A673 (cell line): ENCODE measurements around the gene CD302. TPM values are rescaled to one million over a fixed set of nuclear protein-coding genes. Genes with fewer than 3 reads are reported as not detected.

Experiments
- BruUV-seq: library from RNA; stranded (reverse); fragments of 400-500 nt; replicated peaks from 2 replicates; lab custom pipeline; 2021; lab: Mats Ljungman, UMichigan
- CTCF ChIA-PET: fragments of 300-600 bp; sonication (Branson Sonifier 250); formaldehyde crosslinking; loops from one replicate; lab custom pipeline; 2022; ENCODE audit warnings: antibody characterized with exemption; lab: Charles Lee
- POLR2A ChIA-PET: fragments of 300-600 bp; sonication (Branson Sonifier 250); formaldehyde crosslinking; loops from one replicate; lab custom pipeline; 2022; ENCODE audit warnings: antibody characterized with exemption; ENCODE audit not compliant: low non-redundant PET; lab: Charles Lee
- DNase-seq: peaks from one replicate; pipeline ENCODE4 v3.0.0-alpha.2; 2015; ENCODE audit warnings: low spot score
- H3K27ac ChIP-seq: fragments of 200-600 bp; sonication (generic); 2 replicates; pipeline ENCODE4 v1.5.1; 2016; ENCODE audit warnings: mixed run types, low read depth, mild to moderate bottlenecking, mixed read lengths, antibody characterized with exemption, low read length; ENCODE audit not compliant: poor library complexity, severe bottlenecking
- H3K27me3 ChIP-seq: fragments of 200-600 bp; sonication (generic); replicated peaks from 2 replicates; pipeline ENCODE4 v1.6.1; 2017; ENCODE audit warnings: mixed run types, low read depth, mild to moderate bottlenecking, mixed read lengths, antibody characterized with exemption, low read length; ENCODE audit not compliant: insufficient read depth, poor library complexity
- H3K36me3 ChIP-seq: fragments of 200-600 bp; sonication (generic); 2 replicates; pipeline ENCODE4 v1.6.1; 2016; ENCODE audit warnings: mixed run types, mild to moderate bottlenecking, mixed read lengths, antibody characterized with exemption, low read length; ENCODE audit not compliant: insufficient read depth, poor library complexity, severe bottlenecking
- H3K4me1 ChIP-seq: fragments of 200-600 bp; sonication (generic); 2 replicates; pipeline ENCODE4 v1.6.1; 2017; ENCODE audit warnings: mixed run types, mild to moderate bottlenecking, mixed read lengths, antibody characterized with exemption, low read length; ENCODE audit not compliant: insufficient read depth, poor library complexity, severe bottlenecking
- H3K4me3 ChIP-seq: fragments of 200-600 bp; sonication (generic); 2 replicates; pipeline ENCODE4 v1.5.1; 2016; ENCODE audit warnings: low read depth, mixed run types, mild to moderate bottlenecking, mixed read lengths, low read length; ENCODE audit not compliant: poor library complexity, severe bottlenecking
- H3K9me3 ChIP-seq: fragments of 200-600 bp; sonication (generic); 2 replicates; pipeline ENCODE4 v1.6.1; 2016; ENCODE audit warnings: mixed run types, low read depth, mild to moderate bottlenecking, mixed read lengths, antibody characterized with exemption, low read length; ENCODE audit not compliant: poor library complexity, severe bottlenecking
- CTCF ChIP-seq: fragments of 300-800, 200-600 bp; sonication (generic); conservative IDR thresholded peaks from 2 replicates; pipeline ENCODE4 v1.5.1; 2017; ENCODE audit warnings: low read depth, mild to moderate bottlenecking, antibody characterized with exemption, low read length, moderate library complexity, mixed read lengths
- EZH2 ChIP-seq: fragments of 200-600 bp; sonication (generic); IDR thresholded peaks from 2 replicates; pipeline ENCODE4 v1.6.1; 2017; ENCODE audit warnings: borderline replicate concordance, low read depth, mild to moderate bottlenecking, mixed read lengths, antibody characterized with exemption, low read length; ENCODE audit not compliant: poor library complexity, severe bottlenecking
- intact Hi-C: fragments of 100-400 bp; cut with micrococcal nuclease; formaldehyde crosslinking; loops from one replicate; pipeline ENCODE4 v1.10.0; 2022; ENCODE audit not compliant: unreplicated experiment
- total RNA-seq: library from RNA; stranded (reverse); gene quantifications from 2 replicates; pipeline ENCODE4 v1.2.3, GENCODE V29; 2021

CD302 gene
- total RNA-seq, 1 experiment from 2014 or later: 0.24 TPM

GRCh38 chr2:159817283-159817682, 19.3 kb upstream of the CD302 start:
- TF ChIP-seq CTCF (no peak), EZH2 (no peak)
- H3K36me3 ChIP-seq: no peaks in the 10 kb centered on the region
- intact Hi-C loops: no loop called here
- peaks cover 6% of the 10 kb centered on the region for H3K27me3 ChIP-seq
- ChIA-PET POLR2A (no interaction called here), CTCF (no interaction called here)
- no peak overlapping the region for H3K4me3 ChIP-seq
- DNase-seq: no peak
- no peaks in the 10 kb centered on the region for H3K9me3 ChIP-seq
- BruUV-seq: no TSS peak
- no peak overlapping the region for H3K27ac ChIP-seq
- H3K4me1 ChIP-seq: no peaks in the 10 kb centered on the region

GRCh38 chr2:159811232-159811631, 13.2 kb upstream of the CD302 start:
- TF ChIP-seq EZH2 (no peak), CTCF (no peak)
- Histone ChIP-seq H3K27ac (no peak overlapping the region), H3K4me3 (no peak overlapping the region), H3K9me3 (no peaks in the 10 kb centered on the region), H3K36me3 (no peaks in the 10 kb centered on the region), H3K27me3 (peaks cover 9% of the 10 kb centered on the region), H3K4me1 (no peaks in the 10 kb centered on the region)
- DNase-seq: no peak
- BruUV-seq: no TSS peak
- CTCF ChIA-PET: no interaction called here
- intact Hi-C loops: no loop called here
- POLR2A ChIA-PET: no interaction called here

GRCh38 chr2:159808032-159808425, 10.0 kb upstream of the CD302 start:
- TF ChIP-seq EZH2 (no peak), CTCF (no peak)
- no peak for DNase-seq
- intact Hi-C loops: loop anchor here (5.0 kb wide), 2 partner anchors 671 to 906 kb away; no protein-coding TSS in a partner anchor
- Histone ChIP-seq H3K27me3 (peaks cover 14% of the 10 kb centered on the region), H3K4me3 (no peak overlapping the region), H3K27ac (no peak overlapping the region), H3K4me1 (no peaks in the 10 kb centered on the region), H3K9me3 (no peaks in the 10 kb centered on the region), H3K36me3 (no peaks in the 10 kb centered on the region)
- ChIA-PET POLR2A (no interaction called here), CTCF (interaction anchor here (1.1 kb wide), 1 partner anchor 114 kb away, joined by 3 read pairs; no protein-coding TSS in a partner anchor)
- no TSS peak for BruUV-seq
